Stimulated activated CD4-positive, alpha-beta T cell treated with anti-CD3 and anti-CD28 coated beads, Interleukin-1b, Interleukin-23, amount 100 ng/mL, for 48 hours (primary cell): ENCODE data around the gene CEP55.
"Not testable (repeated sequence)": the region's sequence is repeated elsewhere in the genome, so short reads cannot be mapped to it uniquely, and the experiment has no call there.

Experiments
- DNase-seq: peaks from one replicate; pipeline ENCODE4 v3.0.0-alpha.2; 2020

CEP55 gene

GRCh38 chr10:93496322-93497041, at the start of gene CEP55:
CEP55 (plus strand) TSS chr10:93496612; CDS start chr10:93500052, 3,440 bp downstream.
- DNase-seq, result peak; percentile 96

GRCh38 chr10:93447019-93447418, 49.4 kb upstream of the CEP55 start:
- no peak for DNase-seq

GRCh38 chr10:93447970-93448369, 48.4 kb upstream of the CEP55 start:
- no peak for DNase-seq

- DNase-seq, result no peak
Measured at GRCh38 chr10:93451244-93451947, 45.0 kb upstream of the CEP55 start.

GRCh38 chr10:93452143-93452542, 44.3 kb upstream of the CEP55 start:
- peak; percentile 16 for DNase-seq

GRCh38 chr10:93454146-93454545, 42.3 kb upstream of the CEP55 start:
- no peak for DNase-seq

GRCh38 chr10:93454736-93455135, 41.7 kb upstream of the CEP55 start:
- no peak for DNase-seq

- no peak for DNase-seq
Measured at GRCh38 chr10:93456480-93456879, 39.9 kb upstream of the CEP55 start.

- no peak for DNase-seq
Measured at GRCh38 chr10:93457511-93457910, 38.9 kb upstream of the CEP55 start.

GRCh38 chr10:93458821-93459257, 37.6 kb upstream of the CEP55 start:
- DNase-seq, result no peak

GRCh38 chr10:93459466-93459865, 36.9 kb upstream of the CEP55 start:
- DNase-seq, result no peak

- no peak for DNase-seq
Measured at GRCh38 chr10:93461109-93461806, 35.2 kb upstream of the CEP55 start.

- DNase-seq, result no peak
Measured at GRCh38 chr10:93461807-93462178, 34.6 kb upstream of the CEP55 start.

- DNase-seq, result no peak
Measured at GRCh38 chr10:93462371-93462770, 34.0 kb upstream of the CEP55 start.

GRCh38 chr10:93462881-93463280, 33.5 kb upstream of the CEP55 start:
- DNase-seq, result peak; percentile 58

GRCh38 chr10:93463723-93464476, 32.5 kb upstream of the CEP55 start:
- DNase-seq, result no peak

- no peak for DNase-seq
Measured at GRCh38 chr10:93464776-93465388, 31.5 kb upstream of the CEP55 start.

- no peak for DNase-seq
Measured at GRCh38 chr10:93465806-93466675, 30.4 kb upstream of the CEP55 start.

GRCh38 chr10:93467635-93468034, 28.8 kb upstream of the CEP55 start:
- not testable (repeated sequence) for DNase-seq

GRCh38 chr10:93468461-93469213, 27.8 kb upstream of the CEP55 start:
- no peak for DNase-seq

- DNase-seq, result no peak
Measured at GRCh38 chr10:93469454-93469853, 27.0 kb upstream of the CEP55 start.
